ENCODE results near the gene NKX2-1.
"Not testable (repeated sequence)": the region's sequence is repeated elsewhere in the genome, so short reads cannot be mapped to it uniquely, and the experiment has no call there.

The NKX2-1 gene

DNA sequence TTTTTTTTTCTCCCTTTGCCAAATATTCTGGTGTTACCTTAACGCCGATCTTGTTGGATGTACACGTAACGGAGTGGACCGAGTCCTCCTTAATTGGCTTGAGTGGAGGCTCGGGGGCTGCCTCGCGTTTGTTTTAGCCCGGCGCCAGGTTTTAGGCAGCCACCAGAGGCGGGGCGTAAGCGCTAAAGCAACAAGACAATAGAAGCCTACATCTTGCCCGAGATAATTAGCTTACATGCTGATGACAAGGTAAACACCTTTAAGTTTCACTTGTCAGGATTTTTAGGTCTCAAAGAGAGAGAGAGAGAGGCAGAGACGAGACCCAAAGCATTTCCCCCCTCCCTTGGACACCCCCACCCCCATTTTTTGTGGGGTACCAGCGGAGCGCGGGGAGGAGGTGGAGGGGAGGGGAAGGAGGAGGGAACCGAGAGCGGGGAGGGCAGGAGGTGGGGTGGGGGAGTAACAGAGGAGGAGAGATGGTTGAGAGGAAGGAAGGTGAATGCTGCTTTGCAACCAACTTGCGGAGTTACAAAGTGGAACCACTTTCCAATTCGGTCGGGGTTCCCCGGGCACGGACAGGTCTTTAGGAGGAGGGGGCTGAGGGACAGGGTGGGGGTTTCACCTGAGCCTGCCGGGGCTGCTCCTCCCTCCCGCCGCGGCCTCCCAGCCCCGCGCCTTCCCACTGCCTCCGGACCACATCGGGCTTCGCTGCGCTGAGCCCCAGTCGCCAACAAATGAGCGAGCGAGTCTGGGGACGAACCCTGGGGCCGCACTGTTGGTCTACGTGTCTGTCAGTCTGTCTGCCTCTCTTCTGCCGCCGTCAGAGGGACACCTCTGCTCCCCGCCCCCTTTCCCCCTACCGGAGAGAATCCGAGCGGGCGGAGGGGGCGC lies at the start of gene NKX2-1:
Gene NKX2-1 (minus strand): TSS at position 802 of the 891 bp plus-strand sequence. CDS start 103 bp downstream, at position 699.
- Mint-ChIP-seq H3K9me3 (peaks cover 3% of the 10 kb centered on the region), H3K27ac (no peak within 1 kb of the TSS), H3K4me1 (peaks cover 15% of the 10 kb centered on the region), H3K36me3 (ENCODE audit: low read depth) (no peaks in the 10 kb centered on the region), H3K4me3 (peak within 1 kb of the TSS; percentile 61), H3K27me3 (peaks cover 76% of the 10 kb centered on the region)
- ATAC-seq (no peak), DNase-seq (no peak)

DNA sequence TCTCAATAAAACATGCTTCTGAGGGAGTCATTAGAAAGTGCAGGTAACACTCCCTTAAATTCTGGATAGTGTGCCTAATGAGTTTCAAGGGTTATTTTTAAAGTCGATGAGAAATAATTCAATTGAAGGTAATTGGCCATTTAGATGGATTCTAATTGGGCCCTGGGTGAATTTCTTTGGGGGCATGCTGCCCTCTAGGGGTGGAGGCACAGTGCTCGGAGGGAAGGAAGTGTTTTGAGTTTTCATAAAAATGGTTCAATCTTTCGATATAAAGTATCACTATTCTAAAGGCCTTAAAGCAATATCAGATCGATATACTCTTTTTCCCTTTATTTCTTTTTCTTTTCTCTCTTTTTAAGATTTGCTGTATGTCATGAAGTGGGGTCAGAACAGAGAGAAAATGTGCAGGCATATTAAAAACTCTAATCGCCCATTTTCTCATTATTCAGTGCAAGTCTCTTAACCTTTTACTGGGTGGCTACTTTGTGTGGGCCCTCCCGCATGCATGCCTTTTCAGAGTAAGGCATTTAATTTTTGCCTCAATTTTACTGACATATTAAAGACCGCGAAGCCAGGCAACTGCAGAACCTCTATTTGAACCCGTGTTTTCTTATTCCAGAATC lies 36.9 kb upstream of the NKX2-1 start:
- peaks cover 19% of the 10 kb centered on the region for H3K27me3 Mint-ChIP-seq
- ATAC-seq = no peak
- no peak overlapping the region for H3K4me3 Mint-ChIP-seq
- peak; percentile 40 for DNase-seq
- H3K4me1 Mint-ChIP-seq = no peaks in the 10 kb centered on the region
- H3K36me3 Mint-ChIP-seq (ENCODE audit: low read depth) = no peaks in the 10 kb centered on the region
- H3K9me3 Mint-ChIP-seq = no peaks in the 10 kb centered on the region
- H3K27ac Mint-ChIP-seq = no peak overlapping the region

DNA sequence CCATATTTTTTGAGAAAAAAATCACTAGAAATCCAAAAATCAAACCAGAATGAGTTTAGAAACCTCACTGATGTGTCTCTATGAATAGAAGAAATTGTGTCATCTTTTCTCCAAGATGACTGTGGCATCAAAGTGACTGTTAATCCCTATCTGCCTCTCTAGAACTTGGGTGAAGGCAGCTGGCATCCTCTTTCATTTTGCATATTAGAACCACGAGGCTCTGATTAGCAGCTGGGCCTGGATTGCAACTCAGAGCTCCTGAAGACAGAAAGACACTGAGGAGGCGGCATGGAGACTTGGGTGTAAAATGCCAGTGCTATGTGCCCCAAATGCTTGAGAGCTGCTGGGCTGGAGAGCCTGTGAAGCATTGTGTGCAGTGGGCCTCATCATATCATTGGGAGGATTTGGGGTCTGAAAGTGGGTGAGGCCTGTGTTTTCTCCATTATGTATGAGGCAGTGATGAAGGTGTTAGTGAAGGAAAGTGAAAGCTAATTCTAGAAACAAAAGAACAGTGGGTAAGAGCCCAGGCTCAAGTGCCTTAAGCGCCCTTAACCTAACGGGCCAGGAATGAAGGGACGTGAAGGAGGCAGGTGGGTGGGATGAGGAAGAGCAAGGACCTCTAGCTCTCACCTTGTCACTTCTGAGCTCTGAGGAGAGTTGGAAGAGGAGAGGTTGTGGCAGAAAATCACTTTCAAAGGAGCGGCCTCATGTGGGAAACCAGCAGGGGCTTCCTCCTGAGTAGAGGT lies 36.1 kb upstream of the NKX2-1 start:
- no peaks in the 10 kb centered on the region for H3K4me1 Mint-ChIP-seq
- peaks cover 16% of the 10 kb centered on the region for H3K27me3 Mint-ChIP-seq
- ATAC-seq = no peak
- H3K9me3 Mint-ChIP-seq = no peaks in the 10 kb centered on the region
- no peak for DNase-seq
- H3K27ac Mint-ChIP-seq = no peak overlapping the region
- no peaks in the 10 kb centered on the region for H3K36me3 Mint-ChIP-seq (ENCODE audit: low read depth)
- no peak overlapping the region for H3K4me3 Mint-ChIP-seq

DNA sequence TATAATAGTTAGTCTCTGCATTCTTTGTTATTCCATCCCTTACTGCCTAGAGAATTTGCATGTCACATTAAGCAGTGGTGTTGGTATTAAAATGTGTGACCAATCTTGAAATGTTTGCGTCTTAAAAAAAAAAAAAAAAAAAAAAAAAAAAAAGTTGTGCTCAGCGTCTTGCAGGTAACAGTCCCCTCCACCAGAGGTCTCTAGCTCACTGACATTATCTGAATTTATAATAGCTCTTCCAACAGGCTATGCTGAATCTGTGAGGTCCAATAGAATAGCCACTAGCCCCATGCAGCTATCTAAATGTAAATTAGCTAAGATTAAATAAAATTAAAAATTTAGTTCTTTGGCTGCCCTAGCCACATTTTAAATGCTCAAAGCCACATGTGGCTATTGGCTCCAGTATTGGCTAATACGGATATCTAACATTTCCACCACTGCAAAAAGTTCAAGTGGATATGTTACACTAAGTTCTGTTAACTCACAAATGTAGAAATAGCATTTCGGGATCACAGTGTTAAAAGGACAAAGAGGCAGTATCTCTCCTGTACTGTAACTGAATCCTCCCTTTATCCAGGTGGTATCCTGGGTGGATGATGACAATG lies 33.7 kb upstream of the NKX2-1 start:
- Mint-ChIP-seq H3K27me3 (peaks cover 8% of the 10 kb centered on the region), H3K36me3 (ENCODE audit: low read depth) (no peaks in the 10 kb centered on the region), H3K4me1 (no peaks in the 10 kb centered on the region), H3K9me3 (no peaks in the 10 kb centered on the region), H3K27ac (no peak overlapping the region), H3K4me3 (no peak overlapping the region)
- ATAC-seq (no peak), DNase-seq (no peak)

DNA sequence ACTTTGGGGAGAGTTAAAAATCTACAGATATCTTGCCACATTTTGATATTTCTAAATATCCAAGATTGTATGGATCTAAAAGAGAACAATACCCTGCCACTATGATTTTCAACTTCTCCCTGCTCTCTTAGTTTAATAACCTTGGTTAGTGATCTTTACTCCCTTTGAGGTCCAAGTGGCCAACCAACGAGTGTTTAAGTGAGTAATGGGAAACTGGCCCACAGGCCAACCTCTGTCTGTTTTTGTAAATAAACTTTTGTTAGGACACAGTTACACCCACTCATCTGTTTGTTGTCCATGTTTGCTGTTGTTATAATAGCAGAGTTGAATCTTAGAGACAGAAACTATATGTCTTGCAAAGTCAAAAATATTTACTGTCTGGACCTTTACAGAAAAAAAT lies 30.9 kb upstream of the NKX2-1 start:
- DNase-seq (no peak), ATAC-seq (no peak)
- no peaks in the 10 kb centered on the region for H3K36me3 Mint-ChIP-seq (ENCODE audit: low read depth)
- peaks cover 8% of the 10 kb centered on the region for H3K27me3 Mint-ChIP-seq
- H3K9me3 Mint-ChIP-seq = no peaks in the 10 kb centered on the region
- H3K4me3 Mint-ChIP-seq = no peak overlapping the region
- no peaks in the 10 kb centered on the region for H3K4me1 Mint-ChIP-seq
- H3K27ac Mint-ChIP-seq = no peak overlapping the region

DNA sequence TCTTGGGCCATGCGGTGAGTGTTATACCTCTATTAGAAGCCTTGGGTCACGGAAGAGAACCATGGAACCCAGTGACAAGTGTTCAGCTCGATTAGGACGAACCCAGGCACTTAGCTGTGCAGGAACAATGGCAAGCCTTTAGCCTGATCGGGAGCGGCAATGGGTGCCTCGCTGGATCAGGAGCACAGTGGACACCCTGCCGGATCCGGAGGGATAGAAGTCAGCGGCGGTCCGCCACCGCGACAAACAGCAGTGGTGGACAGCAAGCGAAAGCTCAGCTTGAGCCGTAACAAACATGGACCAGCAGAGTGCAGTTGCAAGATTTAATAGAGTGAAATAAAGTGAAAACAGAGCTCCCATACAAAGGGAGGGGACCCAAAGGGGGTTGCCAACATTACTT lies 24.2 kb upstream of the NKX2-1 start:
- not testable (repeated sequence) for DNase-seq; H3K27ac Mint-ChIP-seq; H3K9me3 Mint-ChIP-seq; H3K36me3 Mint-ChIP-seq (ENCODE audit: low read depth); H3K4me3 Mint-ChIP-seq; H3K27me3 Mint-ChIP-seq; H3K4me1 Mint-ChIP-seq; ATAC-seq

DNA sequence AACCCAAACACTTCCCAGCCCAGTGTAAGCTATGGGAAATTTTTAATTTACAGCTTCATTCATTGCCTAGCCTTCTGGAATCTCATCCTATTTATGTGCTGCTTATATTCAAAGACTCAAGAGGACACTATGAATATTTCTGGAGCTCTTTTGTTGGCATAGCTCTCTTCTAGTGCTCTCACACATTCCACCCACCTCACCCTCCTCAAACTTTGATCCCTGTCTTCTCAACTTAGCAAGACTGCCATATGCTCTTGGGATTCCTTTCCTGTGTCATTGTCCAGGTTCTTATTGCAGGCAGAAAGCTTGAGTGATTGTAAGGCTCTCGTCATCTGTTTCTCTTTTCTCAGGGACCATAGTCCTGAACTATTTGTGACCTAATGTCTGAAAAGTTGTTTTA lies 18.0 kb upstream of the NKX2-1 start:
- Mint-ChIP-seq H3K27me3 (peaks cover 31% of the 10 kb centered on the region), H3K4me3 (no peak overlapping the region), H3K9me3 (peaks cover 25% of the 10 kb centered on the region), H3K36me3 (ENCODE audit: low read depth) (no peaks in the 10 kb centered on the region), H3K27ac (no peak overlapping the region), H3K4me1 (no peaks in the 10 kb centered on the region)
- ATAC-seq = no peak
- DNase-seq = no peak

DNA sequence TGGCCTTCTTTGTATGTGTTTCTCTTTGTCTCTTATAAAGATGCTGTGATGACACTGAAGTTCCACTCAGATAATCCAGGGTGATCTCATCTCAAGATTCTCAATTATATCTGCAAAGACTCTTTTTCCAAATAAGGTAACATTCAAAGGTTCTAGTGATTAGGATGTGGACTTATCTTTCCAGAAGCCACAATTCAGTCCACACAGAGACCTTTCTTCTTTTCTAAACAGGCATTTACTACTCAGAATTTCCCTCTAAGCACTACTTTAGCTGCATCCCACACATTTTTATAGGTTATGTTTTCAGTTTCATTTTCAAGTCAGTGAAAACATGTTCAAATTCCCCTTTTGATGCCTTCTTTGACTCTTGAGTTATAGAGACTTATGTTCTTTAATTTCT lies 9.0 kb upstream of the NKX2-1 start:
- peak; percentile 56 for ATAC-seq
- Mint-ChIP-seq H3K4me1 (peaks cover 12% of the 10 kb centered on the region), H3K36me3 (ENCODE audit: low read depth) (no peaks in the 10 kb centered on the region), H3K4me3 (no peak overlapping the region), H3K27me3 (peaks cover 65% of the 10 kb centered on the region), H3K27ac (peak overlapping the region; percentile 33), H3K9me3 (peaks cover 18% of the 10 kb centered on the region)
- no peak for DNase-seq

DNA sequence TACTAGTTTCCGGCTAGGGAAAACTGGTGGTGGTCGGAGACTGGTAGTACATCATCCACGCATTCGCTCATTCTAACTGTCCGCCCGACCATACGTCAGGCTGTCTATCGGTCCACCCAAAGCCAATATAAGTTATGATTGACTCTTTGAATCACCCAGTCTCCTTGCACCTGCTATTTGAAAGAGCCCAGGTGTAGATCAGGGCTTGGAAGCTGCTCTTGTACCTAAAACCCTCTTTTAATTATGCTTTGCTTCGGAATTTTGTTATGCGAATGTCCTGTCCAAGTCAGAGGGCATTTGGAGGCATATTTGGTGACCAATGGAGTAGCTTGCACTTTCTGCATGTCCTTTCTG lies 5.7 kb upstream of the NKX2-1 start:
- H3K4me3 Mint-ChIP-seq = no peak overlapping the region
- ATAC-seq (no peak), DNase-seq (no peak)
- H3K36me3 Mint-ChIP-seq (ENCODE audit: low read depth) = no peaks in the 10 kb centered on the region
- peaks cover 19% of the 10 kb centered on the region for H3K4me1 Mint-ChIP-seq
- H3K9me3 Mint-ChIP-seq = peaks cover 14% of the 10 kb centered on the region
- H3K27ac Mint-ChIP-seq = no peak overlapping the region
- H3K27me3 Mint-ChIP-seq = peaks cover 84% of the 10 kb centered on the region

DNA sequence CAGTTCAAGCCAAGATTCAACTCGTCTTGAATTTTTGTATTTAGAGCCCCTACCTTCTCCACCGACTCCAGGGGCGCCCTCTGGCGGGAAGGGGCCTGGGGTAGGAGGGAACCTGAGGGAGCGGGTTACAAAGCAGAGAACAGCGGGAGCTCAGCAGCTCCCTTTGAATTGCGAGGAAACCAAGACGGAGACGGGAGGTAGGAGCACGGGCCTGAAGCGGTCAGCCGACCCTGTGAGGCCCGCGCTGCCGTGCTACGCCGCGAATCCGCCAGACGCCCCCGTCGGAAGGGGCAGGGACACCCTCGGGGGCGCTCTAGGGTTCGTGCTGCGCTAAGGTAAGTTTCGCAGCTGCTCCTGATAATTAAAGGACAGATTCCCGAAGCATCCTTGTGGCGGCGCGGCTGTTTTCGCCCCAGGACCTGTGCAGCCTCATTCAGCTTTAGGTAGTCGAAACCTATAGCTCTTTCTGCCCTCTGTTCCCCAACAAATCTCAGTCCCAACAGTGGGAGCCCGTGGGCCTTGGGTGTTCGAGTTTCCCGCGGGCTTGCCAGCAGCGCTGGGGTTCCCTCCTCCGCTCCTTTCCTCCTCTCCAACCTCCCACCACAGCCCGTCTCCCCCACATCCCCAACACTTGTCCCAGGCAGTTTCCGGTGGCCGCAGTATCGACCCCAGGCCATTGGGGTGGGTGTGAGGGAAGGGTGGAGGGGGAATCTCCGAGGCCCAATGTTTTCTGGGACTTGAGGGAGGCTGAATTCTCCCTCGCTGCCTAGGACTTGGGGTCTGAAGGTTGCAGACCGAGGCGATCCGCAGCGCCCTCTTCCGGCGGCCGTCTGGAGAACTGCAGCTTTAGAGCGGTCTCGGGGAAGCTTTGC lies 5.1 kb upstream of the NKX2-1 start:
- H3K4me3 Mint-ChIP-seq = no peak overlapping the region
- H3K27me3 Mint-ChIP-seq = peaks cover 84% of the 10 kb centered on the region
- DNase-seq (peak; percentile 44), ATAC-seq (no peak)
- H3K36me3 Mint-ChIP-seq (ENCODE audit: low read depth) = no peaks in the 10 kb centered on the region
- peaks cover 21% of the 10 kb centered on the region for H3K4me1 Mint-ChIP-seq
- H3K9me3 Mint-ChIP-seq = peaks cover 14% of the 10 kb centered on the region
- no peak overlapping the region for H3K27ac Mint-ChIP-seq

DNA sequence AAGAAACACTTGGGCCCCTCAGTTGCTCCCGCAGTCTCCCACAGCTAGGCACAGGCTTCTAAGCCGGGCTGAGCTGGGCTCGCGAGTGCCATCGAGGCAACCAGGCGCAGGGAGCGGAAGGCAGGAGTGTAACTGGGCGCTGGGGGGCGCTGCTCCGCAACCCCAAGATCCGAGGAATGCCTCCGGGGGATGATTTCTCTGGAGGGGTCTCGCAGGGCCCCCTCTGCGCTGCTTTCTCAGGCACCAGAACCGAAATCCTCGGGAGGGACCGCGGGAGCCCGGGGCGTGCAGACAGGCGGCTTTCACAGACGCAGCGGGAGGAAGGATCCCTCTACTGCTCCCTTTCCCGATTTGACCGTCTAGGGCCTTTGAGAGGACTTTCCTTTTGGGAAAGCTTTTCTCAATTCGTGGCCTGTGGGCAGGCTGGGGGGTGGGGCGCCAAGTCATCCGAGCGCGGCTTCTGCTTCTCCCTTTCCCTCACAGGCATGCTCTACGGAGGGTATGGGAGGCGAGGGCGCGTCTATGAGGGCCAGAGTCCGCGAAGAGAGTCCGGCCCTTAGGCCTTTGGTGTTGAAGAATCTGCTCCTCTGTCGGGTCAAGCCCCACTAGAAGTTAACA lies 4.3 kb upstream of the NKX2-1 start:
- peaks cover 21% of the 10 kb centered on the region for H3K4me1 Mint-ChIP-seq
- H3K4me3 Mint-ChIP-seq = no peak overlapping the region
- peaks cover 90% of the 10 kb centered on the region for H3K27me3 Mint-ChIP-seq
- ATAC-seq = no peak
- no peak for DNase-seq
- H3K27ac Mint-ChIP-seq = no peak overlapping the region
- no peaks in the 10 kb centered on the region for H3K36me3 Mint-ChIP-seq (ENCODE audit: low read depth)
- peaks cover 12% of the 10 kb centered on the region for H3K9me3 Mint-ChIP-seq

DNA sequence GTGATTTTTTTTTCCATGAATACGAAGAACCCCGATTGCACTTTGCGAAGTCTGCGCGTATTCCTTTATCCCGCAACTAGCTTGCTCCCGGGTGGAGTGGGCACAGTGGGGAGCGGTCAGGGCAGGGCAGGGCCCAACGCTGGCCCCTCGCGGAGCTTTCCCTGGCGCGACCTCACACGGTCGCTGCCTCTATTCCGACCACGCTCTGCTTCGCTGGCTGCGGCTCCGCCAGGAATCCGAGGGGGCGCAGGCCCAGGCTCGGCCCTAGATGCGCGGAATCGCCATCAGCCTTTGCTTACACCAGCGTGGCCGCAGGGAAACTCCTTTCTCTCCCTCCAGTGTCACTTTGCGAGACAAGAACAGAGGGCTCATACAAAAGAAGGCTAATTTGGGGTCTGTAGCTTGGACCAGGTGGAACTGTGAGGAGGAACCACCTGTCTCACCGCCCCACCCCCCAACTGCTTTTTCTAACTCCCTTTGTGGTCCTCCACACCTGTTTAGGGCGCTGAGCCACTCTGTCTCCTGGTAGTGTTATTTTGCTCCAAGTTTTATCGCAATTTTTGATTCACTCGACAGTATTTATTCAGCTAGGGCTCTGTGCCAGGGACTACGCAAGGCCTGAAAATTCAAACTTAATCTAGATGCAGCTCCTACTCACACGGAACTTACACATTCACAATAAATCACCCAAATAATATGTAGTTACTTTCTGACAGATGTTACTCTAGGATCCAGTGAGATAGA lies 3.1 kb upstream of the NKX2-1 start:
- Mint-ChIP-seq H3K4me1 (peaks cover 15% of the 10 kb centered on the region), H3K36me3 (ENCODE audit: low read depth) (no peaks in the 10 kb centered on the region), H3K27me3 (peaks cover 85% of the 10 kb centered on the region), H3K27ac (no peak overlapping the region), H3K4me3 (no peak overlapping the region), H3K9me3 (peaks cover 3% of the 10 kb centered on the region)
- ATAC-seq (no peak), DNase-seq (no peak)

DNA sequence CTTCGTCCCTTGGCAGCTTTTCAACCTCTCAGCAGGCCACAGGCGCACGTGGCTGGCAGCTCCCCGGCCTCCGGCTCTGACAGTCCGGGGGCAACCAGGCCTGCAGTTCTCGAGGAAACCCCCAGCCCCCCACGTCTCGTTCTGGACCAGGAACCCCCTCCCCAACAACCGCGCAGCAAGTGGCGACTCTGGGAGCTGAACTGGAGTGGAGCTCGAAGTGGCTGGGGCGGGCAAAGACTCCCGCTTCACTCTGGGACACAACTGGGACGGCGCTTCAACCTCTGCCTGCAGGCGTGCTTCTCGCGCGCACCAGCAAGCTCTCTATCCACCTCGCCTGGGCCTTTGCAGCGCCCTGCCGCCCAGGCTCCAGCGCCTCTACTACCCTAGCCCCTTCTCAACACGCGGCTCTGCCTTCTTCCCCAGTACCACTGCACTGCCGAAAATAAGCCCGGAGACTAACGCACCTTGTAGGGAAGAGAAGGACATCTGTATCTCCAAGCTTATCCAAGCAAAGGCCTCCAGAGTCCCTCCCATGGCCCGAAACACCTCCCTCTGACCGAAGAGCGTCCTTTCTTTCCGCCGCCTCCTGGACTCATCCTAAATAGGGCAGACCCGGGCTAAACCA lies 2.4 kb upstream of the NKX2-1 start:
- peaks cover 78% of the 10 kb centered on the region for H3K27me3 Mint-ChIP-seq
- DNase-seq (no peak), ATAC-seq (no peak)
- H3K4me1 Mint-ChIP-seq = peaks cover 15% of the 10 kb centered on the region
- H3K36me3 Mint-ChIP-seq (ENCODE audit: low read depth) = no peaks in the 10 kb centered on the region
- H3K27ac Mint-ChIP-seq = no peak overlapping the region
- H3K4me3 Mint-ChIP-seq = no peak overlapping the region
- peaks cover 3% of the 10 kb centered on the region for H3K9me3 Mint-ChIP-seq
